BLaER1 treated with 17β-estradiol and CSF1 and Interleukin-3, amounts not matched to agents 10 nM and 100 nM (cell line): Measurements from ENCODE around the gene THSD7A.
A peak's percentile ranks its signal among the peaks of the same experiment; 100 is the strongest.

Experiments
- H3K27ac ChIP-seq, 11 experiments: shearing (Covaris generic); formaldehyde crosslinking; 2 replicates each; pipeline ENCODE4 v1.8.1; 2022
- H3K27me3 ChIP-seq, 11 experiments: shearing (Covaris generic); formaldehyde crosslinking; 2 replicates each; pipeline ENCODE4 v1.8.1; 2022
- H3K36me3 ChIP-seq, 11 experiments: shearing (Covaris generic); formaldehyde crosslinking; 2 replicates each; pipeline ENCODE4 v1.8.1; 2022
- H3K4me1 ChIP-seq, 10 experiments: shearing (Covaris generic); formaldehyde crosslinking; 2 replicates each; pipeline ENCODE4 v1.8.1; 2022
- H3K4me2 ChIP-seq, 11 experiments: shearing (Covaris generic); formaldehyde crosslinking; 2 replicates each; pipeline ENCODE4 v1.8.1; 2022
- H3K4me3 ChIP-seq, 10 experiments: shearing (Covaris generic); formaldehyde crosslinking; 2 replicates each; pipeline ENCODE4 v1.8.1; 2022
- H3K9ac ChIP-seq, 11 experiments: shearing (Covaris generic); formaldehyde crosslinking; 2 replicates each; pipeline ENCODE4 v1.8.1; 2022
- H3K9me3 ChIP-seq, 11 experiments: shearing (Covaris generic); formaldehyde crosslinking; replicated peaks in 1 of 11; 2 replicates each; pipeline ENCODE4 v1.8.1; 2022
- H4K20me1 ChIP-seq, 11 experiments: shearing (Covaris generic); formaldehyde crosslinking; 2 replicates each; pipeline ENCODE4 v1.8.1; 2022
- Cebpa-rat ChIP-seq, 11 experiments: shearing (Covaris generic); IDR thresholded peaks; 2 replicates each; pipeline ENCODE4 v1.8.1; 2022

THSD7A gene

DNA sequence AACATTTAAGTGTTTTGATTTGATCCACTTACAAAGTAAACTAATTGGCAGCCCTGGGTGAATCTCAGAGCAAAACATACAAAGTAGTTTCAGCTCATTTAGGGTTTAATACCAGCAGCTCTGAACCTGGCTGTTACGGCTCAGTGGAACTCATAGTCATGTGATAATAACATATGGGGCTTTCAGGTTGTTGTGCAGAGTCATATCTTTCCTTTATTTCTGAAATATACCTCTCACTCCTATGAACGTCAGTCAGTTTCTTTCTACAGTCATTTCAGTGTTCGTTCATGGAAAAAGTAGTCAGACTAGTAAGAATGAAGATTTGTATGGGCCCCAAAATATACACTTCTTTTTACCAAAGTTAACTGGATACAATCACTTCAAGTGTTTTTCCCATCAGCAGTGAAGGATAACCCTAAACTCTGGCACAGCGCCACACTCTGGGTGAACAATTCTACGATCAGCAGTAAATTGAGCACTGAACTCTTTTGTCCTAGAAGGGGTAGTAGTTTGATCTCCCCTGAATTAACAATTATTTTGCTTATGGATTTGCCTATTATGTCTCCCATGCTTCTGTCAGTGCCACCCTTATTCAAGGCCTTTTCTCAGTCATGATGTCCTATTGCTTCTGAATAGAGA, 218.6 kb downstream of the THSD7A start:
- TF ChIP-seq Cebpa-rat (IDR thresholded peaks at IDR 0.05): no peak
- Histone ChIP-seq H4K20me1 (no peaks in the 10 kb centered on the region), H3K9ac (no peak overlapping the region), H3K4me3 (no peak overlapping the region), H3K36me3 (no peaks in the 10 kb centered on the region), H3K4me1 (no peaks in the 10 kb centered on the region), H3K4me2 (no peak overlapping the region), H3K27me3 (no peaks in the 10 kb centered on the region), H3K27ac (no peak overlapping the region), H3K9me3 (no peaks in the 10 kb centered on the region)

DNA sequence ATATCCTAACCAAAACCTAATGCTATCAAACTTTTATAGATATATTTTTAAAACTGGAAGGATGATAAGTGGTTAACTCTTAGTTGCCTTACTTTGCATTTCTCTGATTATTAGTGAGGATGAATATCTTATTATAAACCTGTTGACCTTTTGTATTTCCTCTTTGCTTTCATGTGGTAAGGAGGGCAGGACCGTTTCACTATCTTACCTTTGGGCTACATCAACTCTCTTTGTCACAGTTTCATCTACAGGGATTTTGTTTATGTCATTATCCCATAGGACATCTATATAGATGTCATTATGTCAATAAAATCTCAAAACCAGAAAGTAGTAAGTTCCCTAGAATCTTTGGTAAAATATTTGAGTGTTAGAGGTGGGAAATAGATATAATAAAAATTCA, 219.3 kb downstream of the THSD7A start:
- H3K27ac ChIP-seq: no peak overlapping the region
- no peaks in the 10 kb centered on the region for H3K4me1 ChIP-seq
- no peak overlapping the region for H3K4me2 ChIP-seq
- TF ChIP-seq Cebpa-rat (IDR thresholded peaks at IDR 0.05): no peak
- H3K36me3 ChIP-seq: no peaks in the 10 kb centered on the region
- H4K20me1 ChIP-seq: no peaks in the 10 kb centered on the region
- no peak overlapping the region for H3K4me3 ChIP-seq
- no peak overlapping the region for H3K9ac ChIP-seq
- no peaks in the 10 kb centered on the region for H3K27me3 ChIP-seq
- no peaks in the 10 kb centered on the region for H3K9me3 ChIP-seq

DNA sequence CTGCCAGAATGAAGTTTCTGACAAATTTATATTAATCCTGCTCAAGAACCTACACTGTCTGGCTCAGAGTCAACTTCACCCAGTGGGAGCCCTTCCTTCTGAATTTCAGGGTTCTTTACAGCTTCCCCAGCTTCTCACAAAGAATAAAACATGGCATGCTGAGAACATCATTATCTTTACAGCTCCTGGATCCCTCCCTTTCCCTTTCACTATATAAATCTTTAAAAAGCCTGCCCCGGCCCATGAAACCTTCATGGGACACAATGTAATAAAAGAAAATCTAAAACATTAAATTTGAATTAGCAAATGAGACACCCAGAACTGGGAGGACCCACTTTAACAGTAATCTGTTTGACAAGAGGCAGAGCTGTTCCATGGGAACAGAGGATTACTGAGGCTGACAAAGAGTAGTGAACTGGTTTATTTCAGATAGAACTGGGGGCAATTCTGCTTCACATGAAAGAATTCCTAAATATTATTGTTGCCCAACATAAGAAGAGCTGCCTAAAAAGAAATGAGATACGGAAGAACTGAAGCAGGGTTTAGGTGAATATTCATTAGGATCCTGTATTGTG, 222.8 kb downstream of the THSD7A start:
- Histone ChIP-seq H3K9me3 (no peaks in the 10 kb centered on the region), H3K9ac (no peak overlapping the region), H3K36me3 (no peaks in the 10 kb centered on the region), H3K4me1 (peaks cover 0 to 4% (median 0%) of the 10 kb centered on the region in 10 experiments; a peak in 1 of 20 replicates), H3K27me3 (no peaks in the 10 kb centered on the region), H3K27ac (no peak overlapping the region), H3K4me3 (no peak overlapping the region), H4K20me1 (no peaks in the 10 kb centered on the region), H3K4me2 (no peak overlapping the region)
- no peak for TF ChIP-seq Cebpa-rat (IDR thresholded peaks at IDR 0.05)

DNA sequence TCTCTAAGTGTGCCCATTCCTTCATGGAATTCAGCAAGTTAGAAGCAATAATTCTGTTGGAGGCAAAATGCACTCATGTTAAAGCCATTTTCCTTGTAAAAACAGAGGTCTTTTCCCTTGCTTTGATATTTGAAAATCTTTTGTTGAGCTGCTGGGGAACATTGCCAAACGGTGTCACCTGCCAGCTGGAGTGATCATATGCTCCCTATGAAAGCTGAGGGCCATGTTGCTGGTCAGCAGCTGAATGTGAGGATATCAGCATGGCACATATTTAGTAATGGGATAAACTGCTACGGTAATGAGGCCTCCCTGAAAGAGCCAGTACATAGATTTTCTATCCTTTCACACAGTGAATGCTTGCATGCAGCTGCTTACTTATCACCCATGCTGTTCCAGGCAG, 224.3 kb downstream of the THSD7A start:
- Histone ChIP-seq H3K4me2 (no peak overlapping the region), H3K27me3 (no peaks in the 10 kb centered on the region), H3K4me1 (peaks cover 0 to 4% (median 0%) of the 10 kb centered on the region in 10 experiments; a peak in 1 of 20 replicates), H3K9ac (no peak overlapping the region), H3K4me3 (no peak overlapping the region), H3K36me3 (no peaks in the 10 kb centered on the region), H3K9me3 (no peaks in the 10 kb centered on the region), H4K20me1 (no peaks in the 10 kb centered on the region), H3K27ac (no peak overlapping the region)
- TF ChIP-seq Cebpa-rat (IDR thresholded peaks at IDR 0.05): no peak

DNA sequence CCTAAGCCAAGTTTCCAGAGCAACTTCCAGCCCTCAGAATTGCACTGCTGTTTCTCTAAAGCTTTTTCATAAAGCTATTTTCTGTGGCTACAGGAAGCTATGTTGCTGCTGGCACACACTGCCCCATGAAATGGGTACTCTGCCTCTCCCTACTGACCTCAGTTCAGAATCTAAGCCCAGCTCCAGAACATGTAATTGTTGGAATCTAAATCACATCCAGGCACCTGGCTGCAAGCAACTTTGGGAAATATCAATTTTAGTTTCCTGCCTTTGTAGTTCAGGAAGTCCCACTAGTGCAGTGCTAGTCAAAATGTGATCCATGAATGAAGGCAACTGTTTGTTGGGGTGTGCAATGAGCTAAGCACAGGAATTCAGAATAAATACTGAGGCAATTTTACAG, 226.2 kb downstream of the THSD7A start:
- no peak overlapping the region for H3K9ac ChIP-seq
- H3K36me3 ChIP-seq: no peaks in the 10 kb centered on the region
- H3K4me3 ChIP-seq: no peak overlapping the region
- H3K27me3 ChIP-seq: no peaks in the 10 kb centered on the region
- no peak for TF ChIP-seq Cebpa-rat (IDR thresholded peaks at IDR 0.05)
- no peaks in the 10 kb centered on the region for H3K9me3 ChIP-seq
- H3K4me1 ChIP-seq: peaks cover 0 to 4% (median 0%) of the 10 kb centered on the region in 10 experiments; a peak in 1 of 20 replicates
- H4K20me1 ChIP-seq: no peaks in the 10 kb centered on the region
- no peak overlapping the region for H3K4me2 ChIP-seq
- no peak overlapping the region for H3K27ac ChIP-seq

DNA sequence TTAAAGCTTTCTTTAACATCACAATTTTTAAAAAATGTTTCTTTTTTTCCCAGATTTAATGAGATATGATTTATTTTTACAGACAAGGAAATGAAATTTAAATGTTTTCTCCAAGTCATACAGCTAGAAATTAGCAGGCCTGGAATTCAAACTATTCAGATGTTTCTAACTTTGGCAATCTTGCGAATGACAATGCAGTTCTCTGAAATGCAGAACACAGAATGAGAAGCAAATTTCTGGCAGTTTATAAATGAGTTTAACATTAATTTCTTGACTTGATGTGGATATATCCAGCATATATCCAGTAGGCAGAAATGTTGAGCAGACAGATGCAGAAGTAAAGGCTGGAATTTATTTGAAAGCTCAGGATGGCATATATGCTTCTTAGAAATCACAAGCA, 227.5 kb downstream of the THSD7A start:
- Histone ChIP-seq H3K9ac (no peak overlapping the region), H3K9me3 (no peaks in the 10 kb centered on the region), H3K4me1 (peaks cover 0 to 4% (median 0%) of the 10 kb centered on the region in 10 experiments; a peak in 1 of 20 replicates), H4K20me1 (no peaks in the 10 kb centered on the region), H3K27ac (no peak overlapping the region), H3K4me3 (no peak overlapping the region), H3K27me3 (no peaks in the 10 kb centered on the region), H3K36me3 (no peaks in the 10 kb centered on the region), H3K4me2 (no peak overlapping the region)
- no peak for TF ChIP-seq Cebpa-rat (IDR thresholded peaks at IDR 0.05)

DNA sequence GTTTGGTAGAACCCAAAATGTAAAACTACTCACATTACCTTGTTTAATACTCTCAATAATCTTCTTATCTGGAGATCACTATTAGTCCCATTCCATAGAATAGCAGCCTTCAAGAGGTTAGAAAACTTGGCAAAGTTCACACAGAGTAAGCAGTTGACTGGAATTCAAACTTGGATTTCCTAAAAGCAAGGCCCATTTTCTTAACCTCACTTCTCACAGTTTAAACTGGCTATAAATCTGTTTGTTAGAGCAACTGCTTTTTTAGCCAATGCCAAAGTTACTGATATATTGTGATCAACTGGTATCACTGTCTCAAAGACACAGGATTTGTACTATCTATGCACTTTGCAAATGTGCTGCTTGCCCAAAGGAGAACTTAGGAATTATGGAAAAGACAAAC, 230.2 kb downstream of the THSD7A start:
- Histone ChIP-seq H3K9me3 (no peaks in the 10 kb centered on the region; a peak in 2 of 22 replicates), H3K4me3 (no peak overlapping the region), H3K27me3 (no peaks in the 10 kb centered on the region), H3K9ac (no peak overlapping the region), H4K20me1 (no peaks in the 10 kb centered on the region), H3K36me3 (no peaks in the 10 kb centered on the region), H3K4me1 (peaks cover 0 to 4% (median 0%) of the 10 kb centered on the region in 10 experiments; a peak in 1 of 20 replicates), H3K4me2 (no peak overlapping the region), H3K27ac (no peak overlapping the region)
- no peak for TF ChIP-seq Cebpa-rat (IDR thresholded peaks at IDR 0.05)

DNA sequence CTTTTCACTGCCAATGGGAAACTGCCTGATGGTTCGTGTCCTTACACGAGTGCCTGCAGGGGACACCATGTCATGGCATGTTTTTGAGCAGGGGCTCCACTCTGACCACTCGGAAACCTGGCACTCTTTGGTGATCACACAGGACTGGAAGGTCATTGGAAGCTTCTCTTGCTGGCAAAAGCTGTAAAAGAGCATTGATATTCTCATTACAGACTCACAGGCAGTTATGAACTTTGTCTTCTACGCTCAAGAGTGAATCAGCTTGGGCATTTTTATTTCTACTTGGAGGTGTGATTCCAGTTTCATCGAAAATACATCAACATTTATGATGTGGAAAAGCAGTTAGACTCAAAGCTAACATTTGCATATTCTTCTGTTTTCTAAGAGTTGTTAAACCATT, 238.7 kb downstream of the THSD7A start:
- no peak overlapping the region for H3K4me2 ChIP-seq
- H3K27ac ChIP-seq: no peak overlapping the region
- H3K4me3 ChIP-seq: no peak overlapping the region
- H3K4me1 ChIP-seq: peaks cover 0 to 7% (median 6%) of the 10 kb centered on the region in 10 experiments; a peak in 3 of 20 replicates
- H3K9me3 ChIP-seq: no peaks in the 10 kb centered on the region; a peak in 2 of 22 replicates
- no peaks in the 10 kb centered on the region for H3K27me3 ChIP-seq
- no peak for TF ChIP-seq Cebpa-rat (IDR thresholded peaks at IDR 0.05)
- no peaks in the 10 kb centered on the region for H3K36me3 ChIP-seq
- H4K20me1 ChIP-seq: no peaks in the 10 kb centered on the region
- no peak overlapping the region for H3K9ac ChIP-seq

DNA sequence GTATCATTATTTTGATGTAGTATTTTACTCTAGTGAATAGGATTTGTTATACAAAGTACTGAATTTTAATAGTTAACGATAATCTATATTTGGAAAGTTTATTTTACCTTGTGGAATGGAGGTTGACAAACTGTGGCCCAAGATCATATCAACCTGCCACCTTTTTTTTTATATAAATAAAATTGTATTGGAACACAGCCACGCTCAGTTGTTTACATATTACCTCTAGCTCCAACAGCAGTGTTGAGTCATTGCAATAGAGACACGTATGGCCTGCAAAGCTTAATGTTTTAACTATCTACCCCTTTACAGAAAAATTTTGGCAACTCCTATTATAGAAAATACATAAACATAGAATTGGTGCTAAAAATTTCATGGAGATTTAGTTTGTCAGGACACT, 239.3 kb downstream of the THSD7A start:
- H3K4me3 ChIP-seq: no peak overlapping the region
- no peak overlapping the region for H3K9ac ChIP-seq
- no peak for TF ChIP-seq Cebpa-rat (IDR thresholded peaks at IDR 0.05)
- H3K27me3 ChIP-seq: no peaks in the 10 kb centered on the region
- no peak overlapping the region for H3K4me2 ChIP-seq
- H3K27ac ChIP-seq: no peak overlapping the region
- H3K4me1 ChIP-seq: peaks cover 0 to 7% (median 6%) of the 10 kb centered on the region in 10 experiments; a peak in 3 of 20 replicates
- no peaks in the 10 kb centered on the region for H4K20me1 ChIP-seq
- no peaks in the 10 kb centered on the region for H3K36me3 ChIP-seq
- no peaks in the 10 kb centered on the region; a peak in 2 of 22 replicates for H3K9me3 ChIP-seq

DNA sequence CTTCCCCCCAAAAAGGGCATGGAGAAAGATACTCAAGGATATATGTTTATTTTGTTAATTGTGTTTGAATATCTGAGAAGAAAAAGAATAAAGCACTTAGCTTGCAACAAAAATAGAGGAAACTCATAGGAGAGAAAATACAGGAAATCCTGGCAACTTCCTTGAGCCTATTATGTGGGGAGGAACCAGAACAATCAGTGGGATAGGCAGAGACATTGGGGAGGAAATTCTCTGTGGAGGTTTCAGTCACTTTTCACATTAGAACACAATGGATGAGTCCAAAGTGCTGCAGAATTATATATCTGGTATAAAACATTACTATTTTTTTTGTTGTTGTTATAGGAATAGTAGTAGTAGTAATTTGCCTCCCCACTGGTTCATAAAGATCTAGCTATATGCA, 240.1 kb downstream of the THSD7A start:
- Histone ChIP-seq H3K36me3 (no peaks in the 10 kb centered on the region), H3K9ac (no peak overlapping the region), H4K20me1 (no peaks in the 10 kb centered on the region), H3K4me1 (peaks cover 0 to 7% (median 6%) of the 10 kb centered on the region in 10 experiments; a peak in 3 of 20 replicates), H3K4me2 (peak overlapping the region in 3 of 11 experiments; percentile 22 to 29 (median 28); a peak in 4 of 22 replicates), H3K27me3 (no peaks in the 10 kb centered on the region), H3K9me3 (no peaks in the 10 kb centered on the region; a peak in 2 of 22 replicates), H3K27ac (no peak overlapping the region), H3K4me3 (no peak overlapping the region)
- no peak for TF ChIP-seq Cebpa-rat (IDR thresholded peaks at IDR 0.05)
